ENCODE results near the gene IZUMO4.

IZUMO4 gene

DNA sequence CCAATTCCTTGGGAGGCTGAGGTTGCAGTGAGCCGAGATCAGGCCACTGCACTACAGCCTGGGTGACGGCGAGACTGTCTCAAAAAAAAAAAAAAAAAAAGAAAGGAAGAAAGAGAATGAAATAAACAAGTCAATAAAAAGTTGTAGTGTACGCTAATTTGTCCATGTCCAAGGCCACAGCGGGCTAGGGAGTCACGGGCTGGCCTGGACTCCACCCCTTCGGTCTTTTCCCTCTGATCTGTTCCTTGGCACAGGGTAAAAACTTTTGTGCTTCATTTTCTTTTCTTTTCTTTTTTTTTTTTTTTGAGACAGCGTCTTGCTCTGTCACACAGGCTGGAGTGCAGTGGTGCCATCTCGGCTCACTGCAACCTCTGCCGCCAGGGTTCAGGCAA, 26.3 kb upstream of the IZUMO4 start:
- H3K9me3 Mint-ChIP-seq = no peaks in the 10 kb centered on the region
- H3K4me1 Mint-ChIP-seq = peaks cover 71% of the 10 kb centered on the region
- ATAC-seq = no peak
- no peak overlapping the region for H3K4me3 Mint-ChIP-seq
- H3K27me3 Mint-ChIP-seq = no peaks in the 10 kb centered on the region
- H3K36me3 Mint-ChIP-seq = peaks cover 32% of the 10 kb centered on the region
- H3K27ac Mint-ChIP-seq = peak overlapping the region; percentile 49

DNA sequence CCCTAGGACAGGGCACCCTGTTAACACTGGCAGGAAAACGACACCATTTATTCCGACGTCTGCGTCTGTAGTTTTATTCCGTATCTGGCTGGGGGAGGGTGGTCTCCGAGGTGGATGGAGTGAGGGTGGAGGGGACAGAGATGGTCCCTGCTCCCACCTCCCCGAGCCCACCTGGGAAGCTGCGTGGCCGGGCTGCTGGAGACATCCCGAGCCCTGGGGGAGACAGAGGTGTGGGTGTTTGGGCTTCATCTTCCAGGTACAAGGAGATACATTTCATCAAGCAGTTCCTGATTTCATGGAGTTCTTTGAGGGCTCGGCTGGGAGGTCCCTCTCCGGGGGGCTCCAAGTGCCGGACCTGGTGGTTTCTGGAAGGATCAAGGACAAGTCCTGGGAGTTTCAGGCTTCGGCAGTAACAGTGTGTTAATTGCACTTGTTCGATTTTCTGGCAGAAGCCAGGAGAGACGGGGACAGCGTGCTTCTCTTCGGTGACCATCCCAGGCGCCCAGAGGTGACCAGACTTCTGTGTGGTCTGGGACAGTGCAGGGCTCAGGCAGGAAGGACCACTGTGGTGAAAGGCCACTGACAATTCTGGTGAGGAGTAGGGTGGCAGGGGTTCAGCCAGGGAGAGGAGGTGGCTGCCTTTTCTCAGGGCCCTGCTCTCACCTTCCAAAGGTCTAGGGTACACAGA, 25.6 kb upstream of the IZUMO4 start:
- no peaks in the 10 kb centered on the region for H3K27me3 Mint-ChIP-seq
- H3K4me3 Mint-ChIP-seq = no peak overlapping the region
- ATAC-seq = no peak
- peaks cover 33% of the 10 kb centered on the region for H3K36me3 Mint-ChIP-seq
- peaks cover 75% of the 10 kb centered on the region for H3K4me1 Mint-ChIP-seq
- H3K9me3 Mint-ChIP-seq = no peaks in the 10 kb centered on the region
- H3K27ac Mint-ChIP-seq = peak overlapping the region; percentile 23

DNA sequence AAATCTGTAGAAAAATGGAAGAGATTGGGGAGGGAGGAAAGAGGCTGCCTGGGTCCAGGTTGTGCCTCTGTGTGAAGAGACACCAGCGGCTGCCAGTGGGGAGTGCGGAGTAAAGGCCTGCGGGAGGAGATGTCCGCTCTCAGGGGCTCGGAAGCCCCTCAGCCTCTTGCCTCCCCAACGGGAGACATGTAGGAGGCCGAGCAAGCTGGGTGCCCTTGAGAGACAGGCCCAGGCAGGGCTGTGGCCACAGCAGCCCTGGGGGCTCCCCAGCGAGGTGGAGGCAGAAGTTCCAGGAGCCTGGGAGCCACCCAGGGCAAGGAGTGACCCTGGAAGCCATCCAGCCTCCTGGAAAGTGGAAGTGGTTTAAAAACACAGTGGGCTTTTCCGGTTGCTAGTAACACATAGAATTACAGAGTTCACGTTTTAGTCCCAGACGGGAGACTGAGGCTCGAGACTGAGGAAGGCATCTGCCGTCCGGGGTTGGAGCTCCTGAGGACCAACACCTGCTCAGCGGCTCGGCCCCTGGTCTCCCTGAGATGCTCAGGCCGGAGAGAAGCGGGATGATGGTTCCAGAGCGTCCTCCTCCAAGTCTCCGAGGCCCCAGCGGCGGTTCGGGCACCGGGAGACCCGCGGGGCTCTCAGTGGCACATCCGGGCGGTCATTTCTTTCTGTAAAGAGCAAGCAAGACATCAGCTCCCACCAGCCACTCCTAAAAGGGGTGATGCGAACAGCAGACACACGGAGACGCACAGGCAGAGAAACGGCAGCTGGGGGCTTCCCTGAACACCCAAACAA, 23.8 kb upstream of the IZUMO4 start:
- Mint-ChIP-seq H3K36me3 (peaks cover 48% of the 10 kb centered on the region), H3K27me3 (no peaks in the 10 kb centered on the region), H3K4me3 (peak overlapping the region; percentile 25), H3K4me1 (peaks cover 70% of the 10 kb centered on the region), H3K27ac (peak overlapping the region; percentile 84), H3K9me3 (no peaks in the 10 kb centered on the region)
- no peak for ATAC-seq

DNA sequence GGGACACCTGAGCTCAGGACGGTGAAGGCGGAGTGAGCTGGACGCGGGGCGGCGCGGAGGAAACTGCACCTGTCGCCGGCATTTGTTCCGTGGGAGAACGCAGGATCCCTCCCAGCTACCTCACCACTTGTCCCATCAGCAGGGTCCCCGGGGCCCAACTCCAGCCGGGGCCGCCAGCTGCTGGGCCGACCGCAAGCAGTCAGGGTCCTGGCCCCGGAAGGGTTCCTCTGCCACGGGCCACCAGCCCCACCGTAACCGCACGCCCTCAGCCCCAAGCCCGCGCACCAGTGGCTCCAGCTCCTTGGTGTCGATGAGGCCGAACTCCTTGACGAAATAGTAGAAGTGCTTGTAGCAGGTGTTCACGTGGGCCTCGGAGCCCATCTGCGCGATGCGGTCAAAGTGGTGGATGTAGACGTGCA, 20.2 kb upstream of the IZUMO4 start:
- Mint-ChIP-seq H3K4me3 (no peak overlapping the region), H3K4me1 (peaks cover 72% of the 10 kb centered on the region)

DNA sequence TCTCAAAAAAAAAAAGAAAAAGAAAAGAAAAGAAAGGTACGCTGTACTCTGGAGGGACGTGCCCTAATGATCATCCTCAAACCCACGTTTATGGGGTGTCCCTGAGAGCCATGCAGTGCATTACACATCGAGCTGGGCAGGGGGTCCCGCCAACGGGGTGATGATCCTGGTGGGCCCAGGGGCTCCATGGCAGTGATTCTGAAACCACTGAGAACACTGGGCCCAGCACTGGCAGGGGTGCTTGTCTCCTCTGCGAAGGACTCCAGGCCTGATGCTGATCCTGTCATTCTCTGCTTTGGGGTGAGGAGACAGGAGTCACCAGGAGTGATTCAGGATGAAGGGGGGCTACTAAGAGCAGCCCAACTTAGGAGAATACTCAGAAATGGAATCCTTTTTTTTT, 19.3 kb upstream of the IZUMO4 start:
- Mint-ChIP-seq H3K27ac (no peak overlapping the region), H3K27me3 (no peaks in the 10 kb centered on the region), H3K9me3 (no peaks in the 10 kb centered on the region), H3K4me1 (peaks cover 73% of the 10 kb centered on the region), H3K4me3 (no peak overlapping the region), H3K36me3 (peaks cover 64% of the 10 kb centered on the region)
- no peak for ATAC-seq

More for the DNA sequence above, 20.2 kb upstream of the IZUMO4 start:
- Mint-ChIP-seq H3K27me3 (no peaks in the 10 kb centered on the region), H3K27ac (peak overlapping the region; percentile 17), H3K36me3 (peaks cover 65% of the 10 kb centered on the region), H3K9me3 (no peaks in the 10 kb centered on the region)
- ATAC-seq = peak; percentile 42

DNA sequence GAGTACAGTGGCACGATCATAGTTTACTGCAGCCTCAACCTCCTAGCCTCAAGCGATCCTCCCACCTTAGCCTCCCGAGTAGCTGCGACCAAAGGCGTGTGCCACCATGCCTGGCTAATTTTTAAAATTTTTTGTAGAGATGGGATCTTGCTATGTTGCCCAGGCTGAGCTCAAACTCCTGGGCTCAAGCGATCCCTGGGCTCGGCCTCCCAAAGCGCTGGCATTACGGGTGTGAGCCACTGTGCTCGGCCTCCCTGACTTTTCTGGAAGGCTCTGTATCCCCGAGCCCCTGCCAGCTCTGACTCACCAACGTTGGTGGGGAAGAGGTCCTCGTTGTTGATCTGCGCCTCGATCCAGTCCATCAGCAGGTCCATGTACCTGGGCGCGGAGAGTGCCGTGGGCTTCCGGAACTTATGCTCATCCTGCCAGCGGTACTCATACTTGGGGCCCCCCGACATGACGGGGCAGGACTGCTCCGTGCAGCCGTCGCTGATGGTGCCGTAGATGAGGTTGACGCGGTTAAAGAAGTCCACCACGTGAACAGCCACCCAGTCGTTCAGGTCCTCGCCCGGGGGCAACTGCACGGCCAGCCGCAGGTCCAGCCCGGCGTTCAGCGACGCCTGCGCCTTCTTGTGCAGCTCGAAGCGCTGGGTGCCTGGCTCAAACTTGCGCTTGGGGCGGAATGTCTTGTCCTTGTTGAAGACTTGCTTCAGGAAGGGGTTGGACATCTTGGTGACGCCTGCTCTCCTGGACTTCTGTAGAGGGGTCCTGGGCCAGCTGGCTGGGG, 18.7 kb upstream of the IZUMO4 start:
- H3K27ac Mint-ChIP-seq = no peak overlapping the region
- H3K4me3 Mint-ChIP-seq = no peak overlapping the region

DNA sequence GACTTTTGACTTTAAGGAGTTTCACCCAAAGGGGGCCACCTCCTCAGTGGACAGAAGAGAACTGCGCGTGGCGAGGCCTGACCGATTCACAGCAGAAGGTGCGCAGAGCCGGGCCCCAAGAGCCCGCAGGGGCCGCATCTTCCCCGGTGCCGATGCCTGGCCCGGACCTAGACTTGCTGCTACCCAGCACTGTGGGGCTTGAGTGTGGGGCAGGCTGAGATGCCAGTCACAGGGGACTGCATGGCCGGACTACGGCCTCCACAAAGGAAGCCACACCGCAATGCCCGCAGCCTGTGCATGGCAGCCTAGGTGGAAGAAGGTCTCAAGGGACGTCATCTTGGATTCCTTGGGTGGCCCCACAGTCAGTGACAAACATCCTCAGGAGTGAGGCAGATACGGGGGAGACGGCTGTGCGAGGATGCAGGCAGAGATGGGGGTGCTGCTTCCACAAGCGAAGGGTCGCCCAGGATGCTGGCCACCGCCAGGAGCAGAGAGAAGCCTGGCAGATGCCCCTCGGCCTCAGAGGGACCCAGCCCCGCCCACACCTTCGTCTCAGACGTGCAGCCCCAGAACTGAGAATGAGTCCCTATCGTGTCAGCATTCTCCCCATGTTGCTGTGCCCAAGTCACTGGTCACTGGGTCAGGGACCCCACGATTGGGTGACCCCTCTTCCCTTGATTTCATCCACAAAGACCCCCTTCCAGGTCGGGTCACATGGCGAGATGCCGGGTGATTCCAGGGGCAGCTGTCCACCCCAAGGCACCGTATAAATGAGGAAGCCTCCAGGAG, 17.4 kb upstream of the IZUMO4 start:
- H3K27me3 Mint-ChIP-seq = no peaks in the 10 kb centered on the region
- H3K27ac Mint-ChIP-seq = peak overlapping the region; percentile 89
- peaks cover 66% of the 10 kb centered on the region for H3K4me1 Mint-ChIP-seq
- ATAC-seq = no peak
- peaks cover 72% of the 10 kb centered on the region for H3K36me3 Mint-ChIP-seq
- H3K4me3 Mint-ChIP-seq = peak overlapping the region; percentile 89
- no peaks in the 10 kb centered on the region for H3K9me3 Mint-ChIP-seq

More for the DNA sequence above, 18.7 kb upstream of the IZUMO4 start:
- Mint-ChIP-seq H3K27me3 (no peaks in the 10 kb centered on the region), H3K9me3 (no peaks in the 10 kb centered on the region), H3K4me1 (peaks cover 73% of the 10 kb centered on the region), H3K36me3 (peaks cover 64% of the 10 kb centered on the region)
- no peak for ATAC-seq

DNA sequence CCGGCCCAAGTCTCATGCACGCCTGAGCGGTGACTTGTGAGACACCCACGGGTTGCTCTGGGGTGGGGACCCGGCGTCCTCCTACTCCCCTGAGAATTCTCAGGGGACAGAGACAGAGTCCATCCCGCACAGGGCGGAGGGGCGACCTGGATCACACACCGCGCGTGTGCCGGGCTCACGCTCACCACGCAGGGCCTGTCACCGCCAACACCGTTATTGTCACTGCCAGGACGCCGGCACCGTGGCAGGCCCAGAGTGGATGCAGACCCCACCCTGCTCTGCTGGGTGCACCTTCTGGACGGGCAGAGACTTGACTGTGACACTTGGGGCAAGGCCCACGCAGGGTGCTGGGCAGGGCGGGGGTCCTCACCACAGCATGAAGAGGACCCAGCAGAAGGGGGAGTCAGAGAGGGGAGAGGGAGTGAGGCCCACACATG, 16.8 kb upstream of the IZUMO4 start:
- ATAC-seq = no peak
- Mint-ChIP-seq H3K36me3 (peaks cover 78% of the 10 kb centered on the region), H3K27me3 (no peaks in the 10 kb centered on the region), H3K4me3 (peak overlapping the region; percentile 89), H3K9me3 (no peaks in the 10 kb centered on the region), H3K27ac (peak overlapping the region; percentile 89), H3K4me1 (peaks cover 60% of the 10 kb centered on the region)

DNA sequence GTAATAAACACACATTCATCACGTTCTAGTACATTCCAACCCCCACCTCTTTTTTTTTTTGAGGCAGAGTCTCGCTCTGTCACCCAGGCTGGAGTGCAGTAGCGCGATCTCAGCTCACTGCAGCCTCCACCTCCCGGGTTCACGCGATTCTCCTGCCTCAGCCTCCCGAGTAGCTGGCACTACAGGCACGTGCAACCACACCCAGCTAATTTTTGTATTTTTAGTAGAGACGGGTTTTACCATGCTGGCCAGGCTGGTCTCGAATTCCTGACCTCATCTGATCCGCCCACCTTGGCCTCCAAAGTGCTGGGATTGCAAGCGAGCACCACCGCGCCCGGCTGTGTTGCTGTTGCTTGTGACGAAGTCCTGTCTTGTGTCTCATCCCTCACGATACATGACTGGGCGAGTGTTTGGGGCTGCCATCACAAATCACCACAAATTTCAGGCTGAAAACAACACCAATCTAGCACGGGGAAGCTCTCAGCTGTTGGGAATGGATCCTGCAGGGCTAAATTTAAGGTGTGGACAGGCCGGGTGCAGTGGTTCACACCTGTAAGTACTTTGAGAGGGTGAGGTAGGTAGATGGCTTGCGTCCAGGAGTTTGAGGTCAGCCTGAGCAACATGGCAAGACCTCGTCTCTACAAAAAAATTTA, 16.3 kb upstream of the IZUMO4 start:
- H3K9me3 Mint-ChIP-seq = no peaks in the 10 kb centered on the region
- no peak for ATAC-seq
- peak overlapping the region; percentile 89 for H3K4me3 Mint-ChIP-seq
- peak overlapping the region; percentile 89 for H3K27ac Mint-ChIP-seq
- H3K4me1 Mint-ChIP-seq = peaks cover 57% of the 10 kb centered on the region
- peaks cover 81% of the 10 kb centered on the region for H3K36me3 Mint-ChIP-seq
- H3K27me3 Mint-ChIP-seq = no peaks in the 10 kb centered on the region

DNA sequence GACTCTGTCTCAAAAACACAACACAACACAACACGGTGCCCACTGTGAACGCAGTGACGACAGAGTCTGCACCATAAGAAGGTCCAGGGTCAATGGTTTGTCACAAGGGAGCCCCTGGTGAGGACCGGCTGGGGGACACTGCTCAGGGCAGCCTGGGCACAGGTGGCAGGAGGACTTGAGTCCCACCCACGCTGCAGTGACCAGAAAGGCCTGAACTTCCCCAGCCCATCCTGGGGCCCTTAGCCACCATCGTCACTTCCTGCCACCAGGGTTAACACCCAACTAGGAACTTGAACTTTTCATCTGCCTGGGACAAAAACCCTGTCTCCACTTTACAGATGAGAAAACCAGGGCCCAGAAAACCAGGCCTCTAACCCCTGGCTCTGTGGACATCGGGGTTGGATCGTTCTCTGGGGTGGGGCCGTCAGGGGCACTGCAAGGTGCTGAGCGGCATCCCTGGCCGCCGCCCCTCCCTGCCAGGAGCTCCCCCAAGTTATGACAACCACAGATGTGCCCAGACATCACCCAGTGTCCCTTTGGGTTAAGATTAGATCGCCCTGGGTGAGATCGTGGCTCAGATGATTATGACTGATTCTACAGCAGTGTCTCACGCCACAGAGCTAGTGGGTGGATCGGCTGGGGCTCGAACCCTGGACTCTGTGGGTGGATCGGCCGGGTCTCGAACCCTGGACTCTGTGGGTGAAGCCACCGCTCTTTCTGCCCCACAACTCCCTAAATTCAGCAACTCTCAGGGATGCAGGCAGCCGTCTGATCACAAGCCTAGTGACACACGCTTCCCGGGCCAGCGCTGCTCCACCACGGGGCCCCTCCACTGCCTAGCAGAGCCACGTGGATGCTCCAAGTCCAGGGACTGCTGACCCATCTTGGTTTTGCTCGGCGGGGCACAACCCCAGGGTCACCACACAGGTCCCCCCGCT, 14.6 kb upstream of the IZUMO4 start:
- Mint-ChIP-seq H3K36me3 (peaks cover 70% of the 10 kb centered on the region), H3K4me3 (peak overlapping the region; percentile 89), H3K9me3 (no peaks in the 10 kb centered on the region), H3K4me1 (peaks cover 69% of the 10 kb centered on the region), H3K27me3 (no peaks in the 10 kb centered on the region), H3K27ac (peak overlapping the region; percentile 89)
- ATAC-seq = peak; percentile 34

DNA sequence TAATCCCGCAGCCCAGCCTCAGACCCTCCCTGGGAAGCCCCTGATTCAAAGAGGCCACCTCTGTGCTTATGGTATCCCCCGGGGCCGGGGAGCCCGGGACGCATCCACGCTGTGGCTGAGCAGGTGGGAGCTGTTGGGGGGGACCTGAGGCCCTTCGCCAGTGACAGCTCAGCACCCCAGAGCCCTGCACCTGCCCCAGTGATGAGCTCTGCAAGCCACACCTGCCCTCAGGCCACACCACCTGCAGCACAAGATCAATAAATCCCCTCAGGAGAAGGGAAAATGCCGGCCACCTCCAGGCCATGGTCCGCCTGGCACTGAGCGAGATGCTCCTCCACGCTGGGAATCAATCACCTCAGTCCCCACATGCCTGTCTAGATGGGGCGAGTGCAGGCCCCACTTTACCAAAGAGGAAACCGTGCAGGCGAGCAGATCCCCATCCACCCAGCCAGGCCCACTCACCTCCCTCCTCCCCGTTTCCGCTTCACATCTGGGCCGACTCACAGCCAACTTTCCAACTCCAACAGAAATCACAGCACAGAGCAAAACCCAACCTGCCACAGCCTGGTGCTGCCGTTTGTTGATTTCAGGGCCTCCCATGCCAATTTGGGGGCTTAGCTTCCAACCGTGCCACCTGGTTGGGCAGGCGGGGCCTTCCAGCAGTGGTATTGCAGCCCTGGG, 13.4 kb upstream of the IZUMO4 start:
- no peaks in the 10 kb centered on the region for H3K9me3 Mint-ChIP-seq
- H3K27me3 Mint-ChIP-seq = no peaks in the 10 kb centered on the region
- peaks cover 64% of the 10 kb centered on the region for H3K36me3 Mint-ChIP-seq
- peaks cover 80% of the 10 kb centered on the region for H3K4me1 Mint-ChIP-seq
- peak overlapping the region; percentile 89 for H3K4me3 Mint-ChIP-seq
- H3K27ac Mint-ChIP-seq = peak overlapping the region; percentile 89
- ATAC-seq = peak; percentile 25

DNA sequence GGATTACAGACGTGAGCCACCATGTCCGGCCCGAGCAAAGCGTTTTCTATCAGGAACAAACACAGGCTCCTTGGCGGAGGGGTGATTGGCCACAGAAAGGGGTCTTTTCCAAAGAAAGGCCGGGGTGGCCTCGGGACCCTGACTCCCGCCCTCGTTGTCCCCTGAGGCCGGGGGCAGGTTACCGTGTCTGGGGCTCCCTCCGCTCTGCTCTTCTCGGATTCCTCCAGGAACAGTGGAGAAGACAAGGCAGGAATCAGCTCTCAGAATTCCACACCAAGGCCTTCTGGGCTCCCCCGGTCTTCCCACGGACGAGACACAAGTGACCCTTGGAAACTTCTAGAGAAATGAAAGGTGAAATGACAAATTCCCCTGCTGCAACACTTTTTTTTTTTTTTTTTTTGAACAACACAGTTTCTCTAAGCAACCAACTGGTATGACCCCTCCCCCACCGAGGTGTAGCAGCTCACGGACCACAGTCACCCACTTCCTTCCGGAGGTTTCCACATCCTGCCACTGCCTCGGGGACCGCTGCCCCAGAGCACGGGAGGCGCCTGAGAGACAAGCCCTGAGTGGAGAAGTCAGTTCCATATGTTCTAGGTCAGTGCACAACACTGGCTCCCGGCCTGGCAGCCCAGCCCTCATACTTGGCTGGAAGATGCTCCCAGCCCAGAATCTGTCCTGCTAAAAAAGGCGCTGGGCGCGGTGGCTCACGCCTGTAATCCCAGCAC, 11.6 kb upstream of the IZUMO4 start:
- Mint-ChIP-seq H3K36me3 (peaks cover 46% of the 10 kb centered on the region), H3K9me3 (no peaks in the 10 kb centered on the region), H3K27ac (peak overlapping the region; percentile 89), H3K27me3 (no peaks in the 10 kb centered on the region), H3K4me3 (peak overlapping the region; percentile 89), H3K4me1 (peaks cover 80% of the 10 kb centered on the region)
- peak; percentile 66 for ATAC-seq
